ENCODE measurements around the gene PRCC. TPM values are rescaled to one million over a fixed set of nuclear protein-coding genes. Genes with fewer than 3 reads are reported as not detected.
A peak's percentile ranks its signal among the peaks of the same experiment; 100 is the strongest.

The PRCC gene
- total and polyA plus RNA-seq, 2 of the 13 experiments (the other 11 are each of a cell fraction or from before 2014, with no cell fraction given), result 24.2 to 40.5 TPM

- peak; percentile 94 for TF ChIP-seq TSC22D2 (CRISPR knock-in tag; IDR thresholded peaks at IDR 0.05; ENCODE audit: borderline replicate concordance)
- TF ChIP-seq ZSCAN22 (CRISPR knock-in tag; IDR thresholded peaks at IDR 0.05), result peak; percentile 70; the same call in 1 of the 2 replicates
- TF ChIP-seq DMAP1 (CRISPR knock-in tag; IDR thresholded peaks at IDR 0.05), result peak; percentile 90
- peak; percentile 75 for TF ChIP-seq ELF1 (CRISPR knock-in tag; IDR thresholded peaks at IDR 0.05)
- TF ChIP-seq ZNF446 (CRISPR knock-in tag; IDR thresholded peaks at IDR 0.05), result peak; percentile 56; the same call in 1 of the 2 replicates
- peak; percentile 13 for TF ChIP-seq YY1 (IDR thresholded peaks at IDR 0.05; ENCODE audit: insufficient read depth, insufficient replicate concordance, low read depth, low read length)
- no peak for TF ChIP-seq MAFF (IDR thresholded peaks at IDR 0.05; ENCODE audit: low read depth, low read length)
- TF ChIP-seq THRA (CRISPR knock-in tag; IDR thresholded peaks at IDR 0.05; ENCODE audit: borderline replicate concordance), result 0 out of 2 replicates have a peak, but pooled peaks have one; percentile 54
- no peak for TF ChIP-seq NR3C1 (CRISPR knock-in tag; IDR thresholded peaks at IDR 0.05)
- no peak for TF ChIP-seq NFE2 (CRISPR knock-in tag; IDR thresholded peaks at IDR 0.05)
- no peak for TF ChIP-seq ZNF597 (CRISPR knock-in tag; IDR thresholded peaks at IDR 0.05)
- TF ChIP-seq ATF3 (CRISPR knock-in tag; IDR thresholded peaks at IDR 0.05), result no peak
- peak; percentile 46; the same call in 1 of the 2 replicates for TF ChIP-seq HNF1B (CRISPR knock-in tag; IDR thresholded peaks at IDR 0.05)
- peak; percentile 96 for TF ChIP-seq POGK (CRISPR knock-in tag; conservative IDR thresholded peaks at IDR 0.05)
- peak; percentile 83 for TF ChIP-seq ZNF776 (CRISPR knock-in tag; IDR thresholded peaks at IDR 0.05)
- TF ChIP-seq GPBP1L1 (CRISPR knock-in tag; IDR thresholded peaks at IDR 0.05), result no peak
- peak; percentile 72; the same call in 1 of the 2 replicates for TF ChIP-seq E2F2 (CRISPR knock-in tag; IDR thresholded peaks at IDR 0.05; ENCODE audit: borderline replicate concordance)
- TF ChIP-seq ZNF264 (CRISPR knock-in tag; IDR thresholded peaks at IDR 0.05), result 0 out of 2 replicates have a peak, but pooled peaks have one; percentile 41
- TF ChIP-seq RFX1 (IDR thresholded peaks at IDR 0.05), result no peak
- no peak for TF ChIP-seq ZNF3 (CRISPR knock-in tag; IDR thresholded peaks at IDR 0.05)
- no peak for TF ChIP-seq AKAP8 (CRISPR knock-in tag; IDR thresholded peaks at IDR 0.05)
These were observed 46.6 kb downstream of the PRCC start (continued) for GRCh38 chr1:156813750-156814570.
